DMS79 treated with DMSO at 0.1 percent for 48 hours (cell line): Measurements from ENCODE around the gene GRID1.

Source experiments
- DNase-seq: peaks from one replicate; lab custom pipeline; 2025; lab: John Stamatoyannopoulos, UW

The GRID1 gene

GRCh38 chr10:85650791-85651496, 715.7 kb downstream of the GRID1 start:
- DNase-seq = no peak

DNA sequence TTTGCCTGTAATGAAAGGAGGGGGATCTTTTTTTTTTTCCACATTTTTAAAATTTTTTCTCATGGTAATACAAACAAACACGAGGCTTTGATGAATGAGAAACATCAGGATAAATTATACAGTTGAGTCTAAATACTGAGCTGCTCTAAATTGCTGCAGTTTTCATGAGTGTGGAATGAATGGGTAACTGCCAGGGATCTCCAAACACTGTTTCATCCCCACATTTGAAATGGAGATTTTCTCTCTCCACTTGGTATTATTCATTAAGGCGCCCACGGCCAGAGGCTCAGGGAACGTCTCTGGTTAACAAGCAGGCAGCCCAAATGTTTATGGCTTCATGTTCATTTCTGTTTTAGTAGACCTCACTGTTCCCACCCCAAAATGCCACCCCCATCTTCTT, 717.1 kb downstream of the GRID1 start:
- DNase-seq = no peak

DNA sequence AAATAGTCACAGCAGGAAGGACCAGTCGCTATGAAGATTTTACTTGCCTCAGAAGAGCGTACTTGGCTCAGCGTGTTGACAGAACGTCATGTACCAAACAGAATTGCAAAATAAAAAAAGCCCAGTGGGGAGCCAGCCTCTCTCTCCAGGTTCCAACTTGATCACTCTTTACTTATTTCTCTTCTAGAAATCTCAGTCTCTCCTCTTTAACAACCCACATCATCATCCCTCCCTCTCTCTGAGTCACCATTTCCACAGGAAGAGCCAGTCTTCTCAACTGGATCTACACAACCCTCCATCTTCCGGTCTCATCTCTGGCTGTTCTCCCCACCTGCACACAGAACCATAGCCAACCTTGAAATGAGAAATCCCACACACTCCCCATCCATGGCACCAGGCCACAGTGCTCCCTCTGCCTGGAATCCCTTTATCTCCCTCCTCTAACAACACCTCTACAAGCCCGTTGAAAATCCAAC, 718.3 kb downstream of the GRID1 start:
- peak; percentile 3 for DNase-seq

DNA sequence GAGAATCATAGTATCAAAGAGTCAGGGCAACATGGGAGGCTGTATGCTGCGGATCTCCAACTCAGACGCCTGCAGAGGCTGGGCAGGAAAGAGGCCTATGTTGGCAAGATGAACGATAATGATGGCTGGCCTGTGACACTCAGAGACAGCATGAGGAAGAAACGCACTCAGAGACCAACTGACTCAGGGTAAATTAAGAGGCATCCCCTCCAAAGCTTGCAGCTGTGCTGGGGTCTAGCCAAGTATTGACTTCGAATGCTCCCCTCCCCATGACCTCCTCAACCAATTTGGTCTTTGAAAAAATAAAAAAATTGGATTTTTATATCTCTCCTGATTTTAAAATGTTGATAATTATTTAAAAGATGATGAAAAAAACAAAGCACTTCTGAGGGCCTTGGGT, 718.9 kb downstream of the GRID1 start:
- DNase-seq = no peak

DNA sequence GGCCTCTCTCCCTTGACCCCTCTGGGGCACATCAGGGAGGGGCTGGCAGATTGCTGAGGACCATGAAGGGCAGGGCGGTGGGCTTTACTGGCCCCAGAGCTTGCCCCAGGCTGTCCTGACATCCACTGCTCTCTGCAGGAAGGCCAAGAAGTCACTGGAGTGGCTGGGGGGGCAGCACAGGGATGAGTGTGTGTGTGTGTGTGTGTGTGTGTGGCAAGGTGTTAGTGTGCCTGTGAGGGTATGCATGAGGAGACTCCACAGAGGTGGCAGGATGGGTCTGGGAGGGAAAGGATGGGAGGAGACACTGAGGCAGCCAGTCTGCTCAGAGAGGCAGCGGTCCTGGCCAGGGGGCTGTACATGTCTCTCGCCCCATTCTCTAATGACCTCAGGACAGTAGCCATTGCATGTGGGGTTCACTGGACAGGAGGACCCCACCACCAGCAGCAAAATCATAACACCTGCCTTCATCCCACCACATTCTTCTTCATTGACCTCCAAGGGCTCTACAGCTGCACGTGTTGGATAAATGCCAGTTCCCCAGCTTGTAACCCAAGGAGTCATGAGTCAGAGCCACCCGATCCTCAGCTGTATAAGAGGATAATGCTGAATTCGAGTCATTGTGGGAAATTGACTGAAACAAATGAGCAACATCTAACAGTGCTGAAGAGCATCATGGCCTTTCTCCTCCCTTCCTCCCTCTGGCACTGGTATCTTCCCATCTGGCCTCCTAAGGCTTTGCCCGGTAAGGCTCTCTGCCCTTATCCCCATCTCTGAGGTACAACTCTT, 720.5 kb downstream of the GRID1 start:
- DNase-seq = peak; percentile 48

DNA sequence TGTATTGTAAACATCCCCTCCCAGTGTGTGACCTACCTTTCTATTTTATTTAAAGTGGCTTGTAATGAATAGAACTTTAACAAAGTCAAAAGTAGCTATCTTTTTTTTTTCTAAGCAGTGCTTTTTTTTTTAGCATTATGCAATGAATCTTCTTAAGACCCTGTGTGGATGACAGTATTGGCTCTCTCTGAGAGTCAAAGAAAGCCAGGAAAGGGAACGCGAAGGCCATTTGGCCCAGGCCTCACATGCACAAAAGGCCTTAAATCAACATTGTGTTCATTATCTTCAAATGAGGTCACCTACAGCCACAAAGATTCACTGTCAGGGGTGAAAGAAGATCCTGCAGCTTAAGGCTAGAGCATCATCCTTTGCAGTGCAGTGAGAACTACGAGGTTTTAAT, 721.5 kb downstream of the GRID1 start:
- DNase-seq = no peak

DNA sequence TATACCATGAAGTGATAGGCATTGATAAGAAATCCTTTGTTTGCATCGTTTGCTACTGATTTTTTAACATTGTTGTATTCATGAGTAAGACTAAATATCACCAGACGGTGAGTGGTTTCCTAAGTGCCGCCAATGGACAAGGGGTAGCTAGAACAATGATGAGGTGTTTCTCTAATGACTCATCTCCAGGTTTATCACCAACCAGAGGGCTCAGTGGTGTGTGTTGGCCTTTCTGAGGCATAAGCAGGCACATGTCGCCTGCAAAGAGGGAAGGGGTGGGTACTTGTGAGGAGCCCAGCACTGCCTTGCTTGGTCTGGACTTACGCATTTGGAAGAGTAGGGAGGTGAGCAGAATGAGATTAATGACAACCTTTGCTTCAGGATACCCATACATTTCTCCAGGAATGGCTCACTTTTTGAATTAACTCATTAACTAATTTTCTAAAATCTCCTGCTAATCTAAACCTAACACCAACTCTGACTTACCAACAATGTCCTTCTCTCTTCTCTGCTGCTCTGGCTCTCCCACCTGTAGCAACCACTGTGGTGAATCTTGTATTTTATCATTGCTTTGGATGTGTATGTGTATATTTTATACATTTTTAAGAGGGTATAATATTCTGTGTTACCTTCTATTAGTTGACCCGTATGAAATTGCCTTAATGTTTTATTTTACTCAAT, 722.6 kb downstream of the GRID1 start:
- DNase-seq = no peak

DNA sequence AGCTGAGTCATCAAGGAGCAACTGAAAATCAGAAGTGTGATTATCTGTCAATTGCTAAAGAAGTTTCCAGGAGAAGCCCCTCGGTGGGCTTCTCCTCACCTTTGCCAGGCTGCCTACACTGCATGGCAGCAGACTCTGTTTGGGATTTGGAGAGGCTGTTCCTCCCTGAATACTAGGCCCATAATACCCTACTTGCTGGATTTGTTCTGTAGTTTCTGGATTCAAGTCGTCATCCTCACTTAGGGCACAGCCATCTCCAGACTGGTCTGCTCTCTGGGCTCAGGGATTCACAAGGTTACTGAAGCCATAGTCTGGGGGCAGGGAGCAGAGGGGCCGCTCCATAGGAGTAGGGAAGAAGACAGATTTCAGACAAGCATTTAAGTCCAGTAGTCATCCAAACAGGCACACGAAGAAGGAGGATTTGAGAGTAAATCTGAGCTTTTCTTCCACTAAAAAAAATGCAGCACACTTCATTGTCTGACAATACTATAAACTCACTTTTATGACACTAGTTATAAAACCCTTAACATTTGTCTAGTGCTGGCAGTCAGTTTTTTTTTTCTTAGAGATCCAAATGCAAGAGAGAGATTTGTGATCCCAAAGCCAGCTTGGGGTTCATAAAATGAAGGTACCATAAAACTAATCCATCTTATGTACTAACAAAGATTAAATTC, 723.3 kb downstream of the GRID1 start:
- DNase-seq = no peak

DNA sequence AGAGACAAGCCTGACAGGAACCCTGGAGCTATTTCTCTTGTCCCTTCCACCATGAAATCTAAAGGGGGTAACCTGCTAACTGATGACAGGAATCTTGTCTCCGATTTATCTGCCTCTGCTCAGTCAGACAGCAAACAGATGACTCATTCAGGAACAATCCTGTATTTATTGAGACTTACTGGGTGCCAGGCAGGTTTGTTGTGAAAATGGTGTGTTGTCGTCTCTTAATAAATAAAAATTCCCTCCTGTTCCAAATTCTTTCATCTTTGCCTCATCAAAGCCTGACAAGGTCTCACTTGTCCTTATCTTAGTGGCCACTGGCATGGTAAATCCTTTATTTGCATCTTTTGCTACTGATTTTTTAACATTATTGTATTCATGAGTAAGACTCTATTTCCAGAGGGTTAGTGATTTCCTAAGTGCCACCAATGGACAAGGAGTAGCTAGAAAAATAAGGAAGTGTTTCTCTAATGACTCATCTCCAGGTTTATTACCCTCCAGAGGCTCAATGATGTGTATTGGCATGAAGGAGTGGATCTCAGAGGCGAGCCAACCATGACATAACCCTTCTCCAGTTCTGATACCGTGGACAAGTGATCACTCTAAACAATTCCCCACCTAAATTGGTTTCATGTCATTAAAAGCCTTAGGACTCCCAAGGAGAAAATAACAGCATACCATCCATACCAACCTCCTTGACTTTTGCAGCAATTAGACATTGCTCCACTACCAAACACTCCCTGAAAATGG, 724.0 kb downstream of the GRID1 start:
- DNase-seq = peak; percentile 86

GRCh38 chr10:85642082-85642420, 724.5 kb downstream of the GRID1 start:
- no peak for DNase-seq

- DNase-seq = peak; percentile 5
Observed at GRCh38 chr10:85641479-85642009, 725.1 kb downstream of the GRID1 start.

DNA sequence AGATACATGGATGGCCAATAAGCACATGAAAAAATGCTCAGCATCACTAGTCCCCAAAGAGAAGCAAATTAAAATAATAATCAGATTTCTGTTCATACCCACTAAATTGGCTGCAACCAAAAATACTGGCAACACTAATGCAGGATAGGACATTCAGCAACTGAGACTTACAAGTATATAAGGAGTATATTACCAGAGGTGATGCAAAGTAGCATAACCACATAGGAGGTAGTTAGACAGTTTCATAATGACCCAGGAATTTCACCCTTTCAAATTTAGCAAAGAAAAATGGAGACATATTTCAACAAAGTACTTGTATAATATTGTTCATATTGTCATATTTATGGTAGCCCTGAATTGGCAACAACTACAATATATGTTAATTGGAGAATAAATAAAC, 727.8 kb downstream of the GRID1 start:
- DNase-seq = no peak

GRCh38 chr10:85635650-85636049, 730.9 kb downstream of the GRID1 start:
- no peak for DNase-seq

- no peak for DNase-seq
Observed at GRCh38 chr10:85624511-85624910, 742.1 kb downstream of the GRID1 start.

DNA sequence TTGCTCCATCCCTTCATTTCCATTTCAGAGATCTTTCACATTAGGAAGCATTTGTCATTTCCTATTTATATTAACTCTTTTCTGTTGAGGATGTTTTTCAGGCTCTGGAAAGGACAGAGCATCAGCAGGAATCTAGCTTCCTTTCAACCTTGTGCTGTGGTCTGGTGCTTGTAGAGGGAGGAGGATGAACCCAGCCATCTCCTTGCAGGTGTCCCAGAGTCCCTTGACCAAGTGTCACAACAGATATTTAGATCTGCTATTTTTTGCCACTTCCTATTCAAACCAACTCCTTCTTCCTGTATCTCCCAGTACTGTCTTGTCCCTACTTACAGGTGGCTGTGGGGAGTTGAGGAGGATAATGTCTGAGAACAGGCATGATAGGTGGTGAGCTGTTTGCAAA, 742.8 kb downstream of the GRID1 start:
- no peak for DNase-seq

GRCh38 chr10:85623342-85623741, 743.3 kb downstream of the GRID1 start:
- DNase-seq = no peak

GRCh38 chr10:85622425-85622824, 744.2 kb downstream of the GRID1 start:
- no peak for DNase-seq

DNA sequence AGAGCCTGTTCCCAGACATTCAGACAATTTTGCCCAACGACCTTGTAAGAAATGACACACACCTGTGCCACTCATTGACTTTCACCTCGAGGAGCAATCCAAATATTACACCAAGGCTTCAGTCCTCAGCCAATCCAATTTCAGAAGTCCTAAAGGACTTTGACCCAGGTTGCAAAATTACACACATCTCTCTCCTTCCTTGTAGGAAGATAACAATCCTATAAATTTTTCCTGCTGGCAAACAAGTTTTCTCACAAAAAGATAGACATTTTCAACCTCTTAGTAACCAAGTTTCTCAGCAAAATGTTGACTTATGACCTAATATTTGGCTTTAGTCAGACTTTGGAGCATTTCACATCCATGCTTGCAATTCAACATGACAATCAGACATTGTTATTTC, 745.0 kb downstream of the GRID1 start:
- DNase-seq = no peak

GRCh38 chr10:85620807-85621206, 745.8 kb downstream of the GRID1 start:
- DNase-seq = no peak

DNA sequence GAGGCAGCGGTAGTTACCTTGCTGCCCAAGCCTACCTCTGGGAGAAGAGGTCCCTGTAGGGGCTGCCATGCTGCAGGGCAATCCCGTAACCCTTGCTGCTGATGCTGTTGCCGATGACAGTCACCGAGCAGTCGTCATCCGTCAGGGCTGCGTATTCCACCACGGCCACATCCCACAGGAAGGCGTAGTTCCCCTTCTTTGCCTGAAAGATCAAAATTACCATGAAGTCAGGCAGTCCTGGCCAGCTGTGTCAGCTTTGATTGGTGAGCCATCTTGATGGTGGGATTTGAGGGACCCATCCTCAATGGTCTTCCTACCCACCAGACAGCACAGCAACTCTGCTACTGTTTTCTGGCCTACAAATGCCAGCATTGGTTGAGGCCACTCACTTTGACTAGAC, 746.8 kb downstream of the GRID1 start:
- DNase-seq = no peak

GRCh38 chr10:85618841-85619240, 747.8 kb downstream of the GRID1 start:
- no peak for DNase-seq
